PFSK-1 (cell line): ENCODE results near the gene MAPK1IP1L.

Experiments
- FOXP2 ChIP-seq: optimal IDR thresholded peaks from 2 replicates; pipeline ENCODE3; 2011; ENCODE audit warnings: borderline replicate concordance, control low read depth, inconsistent platforms; ENCODE audit not compliant: insufficient read depth; ENCODE audit errors: extremely low read length, extremely low read depth
- POLR2AphosphoS5 ChIP-seq: IDR thresholded peaks from 2 replicates; pipeline ENCODE4 v1.6.1; 2012; ENCODE audit warnings: low read depth, mild to moderate bottlenecking, control low read depth, low read length, moderate library complexity
- REST ChIP-seq, 2 experiments: IDR thresholded peaks; 2 replicates each; pipeline versions ENCODE4 v1.6.1 to v1.8.0; 2011 to 2012; ENCODE audit warnings: low read depth in 2 of 2, low read length in 2 of 2, control low read depth in 1 of 2, inconsistent platforms in 1 of 2, mild to moderate bottlenecking in 1 of 2, moderate library complexity in 1 of 2; ENCODE audit not compliant: insufficient read depth in 1 of 2
- SIN3A ChIP-seq: IDR thresholded peaks from 2 replicates; pipeline ENCODE4 v1.6.1; 2012; ENCODE audit warnings: mild to moderate bottlenecking, low read length, moderate library complexity, borderline replicate concordance; ENCODE audit not compliant: insufficient read depth
- TAF1 ChIP-seq: IDR thresholded peaks from 2 replicates; pipeline ENCODE4 v1.6.1; 2012; ENCODE audit warnings: low read length, control low read depth, borderline replicate concordance; ENCODE audit not compliant: insufficient read depth

Gene MAPK1IP1L

GRCh38 chr14:55066223-55066622, 14.8 kb downstream of the MAPK1IP1L start:
- TF ChIP-seq TAF1: no peak
- no peak for TF ChIP-seq REST (IDR thresholded peaks at IDR 0.05; ENCODE audit: insufficient read depth in 1 of 2, low read depth in 2 of 2, low read length in 2 of 2)
- no peak for TF ChIP-seq FOXP2
- TF ChIP-seq SIN3A: no peak
- TF ChIP-seq POLR2AphosphoS5: no peak

GRCh38 chr14:55070981-55071411, 19.5 kb downstream of the MAPK1IP1L start:
- TF ChIP-seq FOXP2 (no peak), REST (IDR thresholded peaks at IDR 0.05; ENCODE audit: insufficient read depth in 1 of 2, low read depth in 2 of 2, low read length in 2 of 2) (no peak), POLR2AphosphoS5 (no peak), TAF1 (no peak), SIN3A (no peak)

- TF ChIP-seq REST (IDR thresholded peaks at IDR 0.05; ENCODE audit: insufficient read depth in 1 of 2, low read depth in 2 of 2, low read length in 2 of 2) (no peak), POLR2AphosphoS5 (no peak), TAF1 (no peak), SIN3A (no peak), FOXP2 (no peak)
Measured at GRCh38 chr14:55071870-55072640, 20.6 kb downstream of the MAPK1IP1L start.

GRCh38 chr14:55073856-55074255, 22.4 kb downstream of the MAPK1IP1L start:
- TF ChIP-seq TAF1: no peak
- TF ChIP-seq POLR2AphosphoS5: no peak
- TF ChIP-seq FOXP2: no peak
- no peak for TF ChIP-seq REST (IDR thresholded peaks at IDR 0.05; ENCODE audit: insufficient read depth in 1 of 2, low read depth in 2 of 2, low read length in 2 of 2)
- no peak for TF ChIP-seq SIN3A

- TF ChIP-seq REST (IDR thresholded peaks at IDR 0.05; ENCODE audit: insufficient read depth in 1 of 2, low read depth in 2 of 2, low read length in 2 of 2): no peak
- TF ChIP-seq POLR2AphosphoS5: no peak
- TF ChIP-seq FOXP2: no peak
- TF ChIP-seq TAF1: no peak
- TF ChIP-seq SIN3A: no peak
Measured at GRCh38 chr14:55074662-55075061, 23.2 kb downstream of the MAPK1IP1L start.
